Body of pancreas (tissue), 4 donors: ENCODE measurements around the gene ZNF177. TPM values are rescaled to one million over a fixed set of nuclear protein-coding genes. Genes with fewer than 3 reads are reported as not detected.

ENCODE experiments used
- ATAC-seq: fragments of 150-250 bp; one replicate; pipeline ENCODE4 v1.9.1; 2016
- DNase-seq, 4 donors: peaks; one replicate each; pipeline ENCODE4 v3.0.0-alpha.2; 2019
- H3K27ac ChIP-seq, 4 donors: fragments of 200-600 bp; sonication (generic); 1 replicate in 3 of 4; 2 replicates in 1 of 4; pipeline versions ENCODE4 v1.5.1 to v1.6.1; 2016 to 2019; ENCODE audit warnings: mild to moderate bottlenecking in 1 of 4, mixed read lengths in 1 of 4, moderate library complexity in 1 of 4
- H3K27me3 ChIP-seq, 2 donors: fragments of 200-600 bp; sonication (generic); one replicate each; pipeline ENCODE4 v1.6.0; 2016; ENCODE audit warnings: mild to moderate bottlenecking in 1 of 2
- H3K36me3 ChIP-seq, 2 donors: fragments of 200-600 bp; sonication (generic); replicated peaks in 1 of 2; 2 replicates each; pipeline ENCODE4 v1.5.1; 2016; ENCODE audit warnings: low read depth in 2 of 2; ENCODE audit not compliant: insufficient read depth in 1 of 2
- H3K4me1 ChIP-seq: fragments of 200-600 bp; sonication (generic); one replicate; pipeline ENCODE4 v1.6.0; 2016
- H3K4me3 ChIP-seq, 2 donors: fragments of 200-600 bp; sonication (generic); 1 replicate in 1 of 2; 2 replicates in 1 of 2; pipeline ENCODE4 v1.5.1; 2016 to 2019
- H3K9me3 ChIP-seq, 3 donors: fragments of 200-600 bp; sonication (generic); 1 replicate in 2 of 3; 2 replicates in 1 of 3; pipeline ENCODE4 v1.5.1; 2016
- CTCF ChIP-seq, 7 experiments: fragments of 450-650 bp in 4 of 7; fragments of 200-600 bp in 3 of 7; sonication (generic) in 3 of 7; IDR thresholded peaks; one replicate each; pipeline ENCODE4 v1.5.1; 2016 to 2019; ENCODE audit warnings: antibody characterized with exemption in 7 of 7
- POLR2A ChIP-seq, 3 donors: fragments of 450-650 bp; IDR thresholded peaks; one replicate each; pipeline ENCODE4 v1.6.1; 2016; ENCODE audit warnings: antibody characterized with exemption in 3 of 3, mild to moderate bottlenecking in 2 of 3
- WGBS, 2 donors: methylation state at CpG; one replicate each; pipeline ENCODE4 v1.1.5; 2017; 5-methylcytosine and 5-hydroxymethylcytosine counted together
- intact Hi-C: fragments of 100-400 bp; cut with DNase I; formaldehyde crosslinking; loops from one replicate; pipeline ENCODE4 v1.15.1; 2023
- total RNA-seq, 2 donors: library from RNA; depleted of rRNA; stranded (reverse); fragments of >200 nt; gene quantifications; one replicate each; pipeline ENCODE4 v1.1.0, GENCODE V29; 2016

Gene ZNF177
- total RNA-seq, 2 donors from 2014 or later, result 0.66 to 0.78 TPM

DNA sequence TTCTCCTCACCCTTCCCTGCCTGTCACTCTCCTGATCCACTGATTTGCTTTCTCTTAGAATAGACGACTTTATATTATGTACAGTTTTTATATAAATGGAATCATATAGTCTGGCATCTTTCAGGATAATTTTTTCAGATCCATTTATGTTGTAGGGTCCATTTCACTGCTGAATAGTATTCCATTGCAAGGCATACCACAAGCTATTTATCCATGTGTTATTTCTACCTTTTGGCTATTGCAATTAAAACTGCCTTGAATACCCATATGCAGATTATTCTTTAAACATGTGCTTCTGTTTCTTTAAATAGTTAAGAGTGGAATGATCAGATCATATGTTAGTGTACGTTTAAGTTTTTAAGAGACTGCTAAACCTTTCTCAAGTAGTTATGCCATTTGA is 17.8 kb upstream of the ZNF177 start:
- WGBS, 2 donors, result 90 to 95% methylated on average over 2 of the region's 2 CpGs
- Histone ChIP-seq H3K27ac (no peak overlapping the region), H3K27me3 (no peaks in the 10 kb centered on the region), H3K4me3 (no peak overlapping the region), H3K9me3 (peaks cover 0 to 67% (median 10%) of the 10 kb centered on the region in 3 donors), H3K36me3 (peaks cover 10 to 14% of the 10 kb centered on the region in 2 donors), H3K4me1 (no peaks in the 10 kb centered on the region)
- ATAC-seq, result no peak
- no peak for DNase-seq
- intact Hi-C loops, result no loop called here
- TF ChIP-seq CTCF (IDR thresholded peaks at IDR 0.05), result no peak
- no peak for TF ChIP-seq POLR2A (IDR thresholded peaks at IDR 0.05)

DNA sequence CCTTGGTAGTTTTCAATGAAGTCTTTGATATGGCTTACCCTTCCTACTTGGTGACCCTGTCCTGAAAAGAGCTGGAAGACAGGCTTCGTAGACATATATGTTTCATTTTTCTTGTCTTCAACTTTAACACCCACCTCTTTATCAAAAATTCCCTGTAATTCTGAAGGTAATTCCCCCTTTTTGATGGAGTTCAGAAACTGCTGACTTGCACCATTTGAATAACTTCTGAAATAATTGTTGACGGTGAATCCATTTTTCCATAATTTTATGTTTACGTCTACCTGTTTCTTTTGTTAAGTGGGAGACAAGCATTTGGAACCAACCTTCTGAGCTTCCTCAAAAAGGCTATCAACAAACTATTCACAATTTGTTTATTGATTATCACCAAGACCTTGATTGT is 14.6 kb upstream of the ZNF177 start:
- Histone ChIP-seq H3K4me3 (no peak overlapping the region), H3K27ac (no peak overlapping the region), H3K4me1 (no peaks in the 10 kb centered on the region), H3K9me3 (peaks cover 0 to 46% (median 4%) of the 10 kb centered on the region in 3 donors), H3K27me3 (no peaks in the 10 kb centered on the region), H3K36me3 (no peaks in the 10 kb centered on the region)
- 97 to 100% methylated on average over 3 of the region's 3 CpGs for WGBS, 2 donors
- TF ChIP-seq POLR2A (IDR thresholded peaks at IDR 0.05), result no peak
- no peak for TF ChIP-seq CTCF (IDR thresholded peaks at IDR 0.05)
- intact Hi-C loops, result no loop called here
- DNase-seq, result no peak
- ATAC-seq, result no peak

GRCh38 chr19:9348671-9349070 is 14.1 kb upstream of the ZNF177 start:
- Histone ChIP-seq H3K4me1 (no peaks in the 10 kb centered on the region), H3K27me3 (no peaks in the 10 kb centered on the region), H3K36me3 (no peaks in the 10 kb centered on the region), H3K4me3 (no peak overlapping the region), H3K27ac (no peak overlapping the region), H3K9me3 (peaks cover 0 to 43% (median 4%) of the 10 kb centered on the region in 3 donors)
- DNase-seq (no peak), ATAC-seq (no peak)
- TF ChIP-seq CTCF (IDR thresholded peaks at IDR 0.05) (no peak), POLR2A (IDR thresholded peaks at IDR 0.05) (no peak)
- WGBS, 2 donors, result 97 to 98% methylated on average over 22 of the region's 22 CpGs
- intact Hi-C loops, result no loop called here

- intact Hi-C loops, result no loop called here
- Histone ChIP-seq H3K36me3 (no peaks in the 10 kb centered on the region), H3K27ac (no peak overlapping the region), H3K27me3 (no peaks in the 10 kb centered on the region), H3K9me3 (peaks cover 0 to 45% (median 4%) of the 10 kb centered on the region in 3 donors), H3K4me3 (no peak overlapping the region), H3K4me1 (no peaks in the 10 kb centered on the region)
- 94 to 95% methylated on average over 2 of the region's 2 CpGs for WGBS, 2 donors
- no peak for ATAC-seq
- DNase-seq, result no peak
- no peak for TF ChIP-seq CTCF (IDR thresholded peaks at IDR 0.05)
- no peak for TF ChIP-seq POLR2A (IDR thresholded peaks at IDR 0.05)
Observed at GRCh38 chr19:9352505-9352904, 10.3 kb upstream of the ZNF177 start.

GRCh38 chr19:9353011-9353410 is 9.8 kb upstream of the ZNF177 start:
- H3K27me3 ChIP-seq, result no peaks in the 10 kb centered on the region
- DNase-seq (no peak), ATAC-seq (no peak)
- TF ChIP-seq POLR2A (IDR thresholded peaks at IDR 0.05) (no peak), CTCF (IDR thresholded peaks at IDR 0.05) (no peak)
- peaks cover 0 to 47% (median 4%) of the 10 kb centered on the region in 3 donors for H3K9me3 ChIP-seq
- no peaks in the 10 kb centered on the region for H3K4me1 ChIP-seq
- intact Hi-C loops, result no loop called here
- H3K27ac ChIP-seq, result no peak overlapping the region
- no peaks in the 10 kb centered on the region for H3K36me3 ChIP-seq
- no peak overlapping the region for H3K4me3 ChIP-seq
